ENCODE data around the gene C6orf62.

The C6orf62 gene

GRCh38 chr6:24666641-24667377 lies 52.1 kb downstream of the C6orf62 start, which contains the start of the genes ACOT13 and TDP2 (continued):
- TF ChIP-seq PATZ1 (tag by site-specific recombination; IDR thresholded peaks at IDR 0.05): peak; percentile 61; the same call in 1 of the 2 replicates
- TF ChIP-seq ZNF596 (tag by site-specific recombination; IDR thresholded peaks at IDR 0.05): no peak
- TF ChIP-seq ZNF660 (tag by site-specific recombination; IDR thresholded peaks at IDR 0.05): 0 out of 2 replicates have a peak, but pooled peaks have one; percentile 80
- peak; percentile 86; the same call in 1 of the 2 replicates for TF ChIP-seq KLF7 (tag by site-specific recombination; IDR thresholded peaks at IDR 0.05; ENCODE audit: borderline replicate concordance)
- TF ChIP-seq GFI1B (tag by site-specific recombination; IDR thresholded peaks at IDR 0.05): no peak
- no peak for TF ChIP-seq SCRT1 (tag by site-specific recombination; IDR thresholded peaks at IDR 0.05; ENCODE audit: borderline replicate concordance)
- TF ChIP-seq ZNF514 (tag by site-specific recombination; IDR thresholded peaks at IDR 0.05): no peak
- no peak for TF ChIP-seq ZNF530 (tag by site-specific recombination; IDR thresholded peaks at IDR 0.05; ENCODE audit: low read depth)
- TF ChIP-seq, protein P1, sequence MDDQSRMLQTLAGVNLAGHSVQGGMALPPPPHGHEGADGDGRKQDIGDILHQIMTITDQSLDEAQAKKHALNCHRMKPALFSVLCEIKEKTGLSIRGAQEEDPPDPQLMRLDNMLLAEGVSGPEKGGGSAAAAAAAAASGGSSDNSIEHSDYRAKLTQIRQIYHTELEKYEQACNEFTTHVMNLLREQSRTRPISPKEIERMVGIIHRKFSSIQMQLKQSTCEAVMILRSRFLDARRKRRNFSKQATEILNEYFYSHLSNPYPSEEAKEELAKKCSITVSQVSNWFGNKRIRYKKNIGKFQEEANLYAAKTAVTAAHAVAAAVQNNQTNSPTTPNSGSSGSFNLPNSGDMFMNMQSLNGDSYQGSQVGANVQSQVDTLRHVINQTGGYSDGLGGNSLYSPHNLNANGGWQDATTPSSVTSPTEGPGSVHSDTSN (CRISPR knock-in tag; IDR thresholded peaks at IDR 0.05): peak; percentile 0; the same call in 1 of the 2 replicates
- peak; percentile 57; the same call in 1 of the 2 replicates for TF ChIP-seq HOXC10 (CRISPR knock-in tag; IDR thresholded peaks at IDR 0.05)
- TF ChIP-seq ZNF404 (tag by site-specific recombination; IDR thresholded peaks at IDR 0.05): no peak
- TF ChIP-seq ZNF521 (tag by site-specific recombination; IDR thresholded peaks at IDR 0.05): no peak
- no peak for TF ChIP-seq ZFP41 (tag by site-specific recombination; IDR thresholded peaks at IDR 0.05; ENCODE audit: borderline replicate concordance)
- peak; percentile 11; the same call in 1 of the 2 replicates for TF ChIP-seq IKZF3 (tag by site-specific recombination; IDR thresholded peaks at IDR 0.05)
- TF ChIP-seq ZBTB10 (tag by site-specific recombination; IDR thresholded peaks at IDR 0.05): peak; percentile 75
- TF ChIP-seq GLIS2 (tag by site-specific recombination; IDR thresholded peaks at IDR 0.05): peak; percentile 74
- peak; percentile 53; the same call in 1 of the 2 replicates for TF ChIP-seq ZNF423 (tag by site-specific recombination; IDR thresholded peaks at IDR 0.05)
- TF ChIP-seq ZNF416 (tag by site-specific recombination; IDR thresholded peaks at IDR 0.05): no peak
- peak; percentile 35; the same call in 1 of the 2 replicates for TF ChIP-seq ZNF580 (tag by site-specific recombination; IDR thresholded peaks at IDR 0.05)
- peak; percentile 66; the same call in 1 of the 2 replicates for TF ChIP-seq KLF1 (tag by site-specific recombination; IDR thresholded peaks at IDR 0.05)
- TF ChIP-seq, protein P2, sequence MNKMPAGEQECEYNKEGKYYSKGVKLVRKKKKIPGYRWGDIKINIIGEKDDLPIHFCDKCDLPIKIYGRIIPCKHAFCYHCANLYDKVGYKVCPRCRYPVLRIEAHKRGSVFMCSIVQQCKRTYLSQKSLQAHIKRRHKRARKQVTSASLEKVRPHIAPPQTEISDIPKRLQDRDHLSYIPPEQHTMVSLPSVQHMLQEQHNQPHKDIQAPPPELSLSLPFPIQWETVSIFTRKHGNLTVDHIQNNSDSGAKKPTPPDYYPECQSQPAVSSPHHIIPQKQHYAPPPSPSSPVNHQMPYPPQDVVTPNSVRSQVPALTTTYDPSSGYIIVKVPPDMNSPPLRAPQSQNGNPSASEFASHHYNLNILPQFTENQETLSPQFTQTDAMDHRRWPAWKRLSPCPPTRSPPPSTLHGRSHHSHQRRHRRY (tag by site-specific recombination; IDR thresholded peaks at IDR 0.05): no peak
- TF ChIP-seq ZNF561 (tag by site-specific recombination; IDR thresholded peaks at IDR 0.05; ENCODE audit: borderline replicate concordance): peak; percentile 86; the same call in 1 of the 2 replicates
- TF ChIP-seq ZBTB11 (tag by site-specific recombination; conservative IDR thresholded peaks at IDR 0.05; ENCODE audit: low read depth): peak; percentile 99
- peak; percentile 79 for TF ChIP-seq ZEB2 (tag by site-specific recombination; IDR thresholded peaks at IDR 0.05)
- TF ChIP-seq ZNF202 (tag by site-specific recombination; IDR thresholded peaks at IDR 0.05; ENCODE audit: borderline replicate concordance): no peak
- TF ChIP-seq ZBTB20 (tag by site-specific recombination; IDR thresholded peaks at IDR 0.05): peak; percentile 35; the same call in 1 of the 2 replicates
- no peak for TF ChIP-seq ZNF585B (tag by site-specific recombination; IDR thresholded peaks at IDR 0.05)
- no peak for TF ChIP-seq ZBTB7A (tag by site-specific recombination; IDR thresholded peaks at IDR 0.05; ENCODE audit: low read depth)
- TF ChIP-seq ZNF24 (tag by site-specific recombination; IDR thresholded peaks at IDR 0.05): peak; percentile 58; the same call in 1 of the 2 replicates

Measured in HEK293 (cell line).